Bronchial epithelial cell (primary cell): ENCODE measurements around the gene PTK6. TPM values are rescaled to one million over a fixed set of nuclear protein-coding genes. Genes with fewer than 3 reads are reported as not detected.

Source experiments
- DNase-seq: peaks from one replicate; pipeline ENCODE4 v3.0.0-alpha.2; 2010; ENCODE audit warnings: low read depth
- FAIRE-seq: peaks from 2 replicates; lab custom pipeline; 2011; peaks lifted over from hg19 to GRCh38; lab: Jason Lieb, UNC
- H3K27me3 ChIP-seq: 2 replicates; pipeline ENCODE4 v1.5.1; 2011; ENCODE audit warnings: low read length; ENCODE audit not compliant: control insufficient read depth, insufficient read depth
- H3K36me3 ChIP-seq: 2 replicates; pipeline ENCODE4 v1.5.1; 2011; ENCODE audit warnings: low read length; ENCODE audit not compliant: control insufficient read depth, insufficient read depth
- H3K4me3 ChIP-seq: 2 replicates; pipeline ENCODE4 v1.5.1; 2011; ENCODE audit warnings: mild to moderate bottlenecking, low read depth, low read length, control low read depth
- CTCF ChIP-seq: IDR thresholded peaks from 2 replicates; pipeline ENCODE4 v1.5.1; 2011; ENCODE audit warnings: mild to moderate bottlenecking, moderate library complexity, low read length, control low read depth, inconsistent platforms; ENCODE audit not compliant: insufficient read depth, severe bottlenecking
- total RNA-seq: library from RNA; depleted of rRNA; stranded (reverse); fragments of >200 nt; gene quantifications from 2 replicates; pipeline ENCODE4 v1.2.1, GENCODE V29; 2014

Gene PTK6
- total RNA-seq, 1 donor from 2014 or later = 59.5 TPM

- no peaks in the 10 kb centered on the region for H3K27me3 ChIP-seq
- DNase-seq = no peak
- TF ChIP-seq CTCF = no peak
- no peak for FAIRE-seq
- H3K4me3 ChIP-seq = no peak overlapping the region
- H3K36me3 ChIP-seq = peaks cover 7% of the 10 kb centered on the region
These were observed 33.3 kb upstream of the PTK6 start for GRCh38 chr20:63570281-63571086.

GRCh38 chr20:63568986-63569949 is 32.1 kb upstream of the PTK6 start:
- no peak for DNase-seq
- no peak for FAIRE-seq
- Histone ChIP-seq H3K27me3 (no peaks in the 10 kb centered on the region), H3K36me3 (peaks cover 7% of the 10 kb centered on the region), H3K4me3 (no peak overlapping the region)
- no peak for TF ChIP-seq CTCF

- no peak for TF ChIP-seq CTCF
- no peak for DNase-seq
- H3K4me3 ChIP-seq = no peak overlapping the region
- no peaks in the 10 kb centered on the region for H3K27me3 ChIP-seq
- FAIRE-seq = no peak
- peaks cover 8% of the 10 kb centered on the region for H3K36me3 ChIP-seq
These were observed 31.2 kb upstream of the PTK6 start for GRCh38 chr20:63568170-63568981.

- DNase-seq (no peak), FAIRE-seq (no peak)
- H3K27me3 ChIP-seq = no peaks in the 10 kb centered on the region
- TF ChIP-seq CTCF = no peak
- H3K4me3 ChIP-seq = no peak overlapping the region
- peaks cover 9% of the 10 kb centered on the region for H3K36me3 ChIP-seq
These were observed 30.4 kb upstream of the PTK6 start for GRCh38 chr20:63567386-63568169.

GRCh38 chr20:63567136-63567385 is 29.9 kb upstream of the PTK6 start:
- peaks cover 7% of the 10 kb centered on the region for H3K36me3 ChIP-seq
- DNase-seq = no peak
- H3K27me3 ChIP-seq = no peaks in the 10 kb centered on the region
- H3K4me3 ChIP-seq = no peak overlapping the region
- FAIRE-seq = no peak
- no peak for TF ChIP-seq CTCF
